GM12873 (cell line): Measurements from ENCODE around the gene PIK3IP1.

Experiments used
- TF ChIP-seq, protein P1 (sequence below): IDR thresholded peaks from 2 replicates; pipeline ENCODE4 v1.5.1; 2012; ENCODE audit warnings: low read depth, mild to moderate bottlenecking, moderate library complexity, low read length, control low read depth; ENCODE audit not compliant: insufficient read depth; ENCODE audit errors: missing control alignments

Gene PIK3IP1

GRCh38 chr22:31333641-31334040, 41.4 kb upstream of the PIK3IP1 start:
- TF ChIP-seq, protein P1, sequence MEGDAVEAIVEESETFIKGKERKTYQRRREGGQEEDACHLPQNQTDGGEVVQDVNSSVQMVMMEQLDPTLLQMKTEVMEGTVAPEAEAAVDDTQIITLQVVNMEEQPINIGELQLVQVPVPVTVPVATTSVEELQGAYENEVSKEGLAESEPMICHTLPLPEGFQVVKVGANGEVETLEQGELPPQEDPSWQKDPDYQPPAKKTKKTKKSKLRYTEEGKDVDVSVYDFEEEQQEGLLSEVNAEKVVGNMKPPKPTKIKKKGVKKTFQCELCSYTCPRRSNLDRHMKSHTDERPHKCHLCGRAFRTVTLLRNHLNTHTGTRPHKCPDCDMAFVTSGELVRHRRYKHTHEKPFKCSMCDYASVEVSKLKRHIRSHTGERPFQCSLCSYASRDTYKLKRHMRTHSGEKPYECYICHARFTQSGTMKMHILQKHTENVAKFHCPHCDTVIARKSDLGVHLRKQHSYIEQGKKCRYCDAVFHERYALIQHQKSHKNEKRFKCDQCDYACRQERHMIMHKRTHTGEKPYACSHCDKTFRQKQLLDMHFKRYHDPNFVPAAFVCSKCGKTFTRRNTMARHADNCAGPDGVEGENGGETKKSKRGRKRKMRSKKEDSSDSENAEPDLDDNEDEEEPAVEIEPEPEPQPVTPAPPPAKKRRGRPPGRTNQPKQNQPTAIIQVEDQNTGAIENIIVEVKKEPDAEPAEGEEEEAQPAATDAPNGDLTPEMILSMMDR, result no peak

DNA sequence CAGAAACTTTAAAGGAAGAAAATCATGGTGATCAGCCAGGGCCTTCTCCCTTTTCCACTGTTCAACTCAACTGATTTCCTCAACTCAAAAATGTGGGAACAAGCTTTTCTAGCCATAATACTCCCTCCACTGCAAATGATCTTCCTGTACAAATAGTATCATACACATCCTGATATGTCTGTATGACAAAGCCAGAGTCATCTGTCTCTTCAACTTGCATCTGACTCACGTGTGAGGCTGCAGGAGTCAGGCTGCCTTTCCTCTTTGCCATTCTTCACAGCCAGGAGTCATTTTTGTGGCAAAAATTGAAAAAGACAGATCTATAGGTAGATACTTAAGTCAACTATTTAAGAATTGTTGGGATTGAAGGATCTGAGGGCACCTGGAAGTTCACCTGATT, 40.6 kb upstream of the PIK3IP1 start:
- TF ChIP-seq, protein P1, result no peak

DNA sequence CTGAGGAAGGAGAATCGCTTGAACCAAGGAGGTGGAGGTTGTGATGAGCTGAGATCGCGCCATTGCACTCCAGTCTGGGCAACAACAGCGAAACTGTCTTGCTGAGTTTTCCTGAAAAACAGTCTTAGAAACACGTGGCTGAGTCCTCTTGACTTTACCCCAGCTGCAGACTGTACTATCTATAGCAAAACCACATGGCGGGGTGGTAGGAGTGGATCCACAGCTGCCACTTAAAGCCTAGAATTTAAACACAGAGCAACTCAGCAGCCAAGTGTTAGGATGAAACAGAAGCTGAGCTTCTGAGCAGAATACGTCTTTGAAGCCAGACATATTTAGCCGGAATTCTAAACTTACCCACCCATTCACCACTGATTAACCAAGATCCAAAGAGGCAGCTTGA, 39.7 kb upstream of the PIK3IP1 start:
- TF ChIP-seq, protein P1, result no peak

DNA sequence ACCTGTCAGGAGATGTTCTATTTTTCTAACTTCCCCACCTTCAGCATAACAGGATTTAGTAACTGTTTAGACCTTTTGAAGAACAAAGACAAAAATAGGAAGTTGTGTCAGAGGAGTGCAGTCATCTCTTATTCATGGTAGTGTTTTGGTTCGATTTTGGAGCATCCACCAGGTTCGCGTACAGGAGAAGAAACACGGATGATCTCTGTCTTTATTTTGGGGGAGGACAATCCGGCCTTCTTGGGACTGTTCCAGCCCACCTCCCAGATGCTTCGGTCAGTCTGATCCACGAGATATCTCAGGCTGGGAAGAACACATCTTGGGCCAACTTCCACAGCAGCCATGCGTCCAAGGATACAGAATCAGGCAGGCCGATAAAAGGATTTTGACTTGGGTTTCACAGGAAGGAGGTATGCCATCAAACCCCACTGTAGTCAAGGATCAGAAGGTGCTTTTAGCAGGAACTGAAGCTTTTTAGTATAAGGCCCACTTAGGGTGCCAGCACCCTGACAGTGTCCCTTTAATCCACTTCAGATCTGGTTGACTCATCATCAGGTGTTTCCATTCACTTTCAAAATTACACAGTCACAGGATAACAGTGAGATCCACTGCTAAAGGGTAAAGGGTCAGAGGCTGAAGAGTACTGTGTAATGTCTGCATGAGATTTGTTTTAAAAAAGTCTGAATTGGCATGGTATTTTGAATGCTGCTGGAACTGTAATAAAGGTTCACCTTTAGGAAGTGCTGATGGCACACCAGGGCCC, 37.3 kb upstream of the PIK3IP1 start:
- TF ChIP-seq, protein P1, result no peak

DNA sequence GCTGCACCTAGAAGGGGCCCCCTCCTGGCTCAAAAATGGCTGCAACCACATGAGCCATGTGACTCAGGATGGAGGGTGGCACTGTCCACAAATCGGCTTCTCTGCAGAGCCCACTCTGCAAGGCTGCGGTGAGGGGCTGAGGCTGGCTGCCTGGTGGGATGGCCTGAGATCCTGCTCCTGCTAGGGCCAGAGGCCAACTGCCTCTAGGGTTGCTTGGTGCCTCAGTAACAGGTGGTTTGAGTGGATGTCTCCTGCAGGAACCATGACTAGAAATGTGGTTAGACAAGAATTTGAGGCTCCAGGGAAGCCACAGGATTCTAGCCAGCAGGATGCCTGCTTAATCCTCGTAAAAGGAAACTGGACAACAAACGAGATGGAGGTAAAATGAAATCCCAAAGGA, 36.7 kb upstream of the PIK3IP1 start:
- TF ChIP-seq, protein P1, result no peak

- TF ChIP-seq, protein P1, result no peak
These were observed 36.3 kb upstream of the PIK3IP1 start for GRCh38 chr22:31328544-31328960.

DNA sequence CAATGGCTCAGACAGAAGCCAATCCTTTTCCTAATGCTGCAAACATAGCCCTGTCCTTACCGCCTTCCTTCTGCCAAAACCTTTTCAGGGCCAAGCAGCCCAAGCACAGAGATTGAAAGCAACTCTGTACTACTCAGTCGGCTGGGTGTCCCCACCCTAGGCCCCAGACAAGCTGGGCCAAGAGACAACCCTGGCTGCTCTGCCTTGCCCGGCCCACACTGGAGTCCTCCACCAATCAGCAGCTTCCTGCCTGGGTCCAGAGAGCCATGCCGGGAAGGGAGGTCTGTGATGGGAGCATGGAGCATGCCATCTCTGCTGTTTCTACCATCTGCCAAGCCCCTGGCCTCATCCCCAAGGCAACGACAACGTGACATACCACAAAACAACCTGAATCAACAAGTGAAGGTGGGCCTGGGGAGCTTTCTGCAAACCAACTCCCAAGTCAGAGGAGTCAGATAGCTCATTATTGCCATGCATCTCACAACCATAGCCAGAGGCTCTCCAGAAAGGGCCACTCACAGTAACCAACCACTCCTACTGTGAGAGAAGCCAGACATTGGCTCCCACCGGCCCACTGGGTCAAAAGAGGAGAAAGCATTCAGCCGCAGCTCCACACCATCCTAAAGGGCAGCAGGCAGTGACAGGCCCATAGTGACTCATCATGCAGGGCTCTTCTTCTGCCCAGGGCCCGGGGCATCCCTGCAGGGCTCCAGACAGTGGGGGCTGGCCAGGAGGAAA, 35.7 kb upstream of the PIK3IP1 start:
- TF ChIP-seq, protein P1, result no peak
